Measurements from ENCODE around the gene CD1C. TPM values are rescaled to one million over a fixed set of nuclear protein-coding genes. Genes with fewer than 3 reads are reported as not detected.

Gene CD1C
- total and polyA plus RNA-seq, 2 donors (not counting 3 experiments of a cell fraction or from before 2014, with no cell fraction given), result not detected

DNA sequence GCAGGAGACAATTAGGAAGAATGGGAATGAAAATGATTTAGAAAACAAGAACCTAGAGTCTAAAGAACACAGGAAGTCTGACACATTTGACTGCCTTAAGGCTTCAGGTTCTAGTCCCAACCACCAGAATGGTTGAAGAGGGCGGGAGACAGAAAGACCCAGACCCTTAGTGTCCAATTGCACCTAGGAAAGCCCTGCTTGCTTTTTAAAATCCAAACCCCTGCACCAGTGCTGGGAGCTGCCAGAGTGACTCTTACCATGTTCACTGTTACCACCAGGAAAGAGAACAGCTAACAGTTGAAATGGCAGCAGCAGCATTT, 41.3 kb downstream of the CD1C start:
- FAIRE-seq, result no peak
- POLR2A ChIA-PET, result no interaction called here
- no TSS peak for BruUV-seq (replicated peaks)

DNA sequence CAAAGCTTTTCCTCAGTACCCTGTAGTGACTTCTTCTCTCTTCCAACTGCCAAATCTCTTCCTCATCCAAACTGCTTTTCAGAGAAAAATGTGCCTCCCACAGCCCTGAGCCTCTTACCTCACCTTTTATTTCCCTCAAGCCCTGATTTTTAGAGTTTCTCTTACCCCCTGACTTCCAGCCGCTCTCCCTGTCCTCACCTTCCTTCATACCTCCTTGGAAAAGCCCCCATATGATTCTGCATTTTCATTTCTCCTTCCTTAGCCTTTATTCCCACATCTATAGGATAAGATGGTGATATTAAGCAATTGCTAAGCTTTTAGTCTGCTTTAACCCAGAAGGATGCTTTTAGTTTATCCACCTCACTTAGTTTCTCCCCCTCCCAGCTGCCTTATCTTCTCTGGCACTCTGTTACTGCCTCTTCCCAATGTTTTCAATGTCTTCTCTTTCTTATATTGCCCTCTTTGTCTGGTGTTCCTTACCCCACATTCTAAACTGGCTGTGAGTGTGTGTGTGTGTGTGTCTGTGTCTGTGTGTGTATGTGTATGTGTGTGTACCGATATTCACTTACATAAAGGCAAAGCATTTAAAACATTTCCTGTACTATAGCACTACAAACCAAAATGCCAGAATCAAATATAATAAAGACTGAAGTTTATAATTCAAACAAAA, 41.9 kb downstream of the CD1C start, which contains the start of gene CD1B:
CD1B (minus strand) TSS at position 51 of the 670 bp plus-strand sequence. CDS start 108 bp downstream, outside the sequence.
- POLR2A ChIA-PET, result no interaction called here

More for the DNA sequence above, 41.3 kb downstream of the CD1C start:
- Histone ChIP-seq H3K4me3 (replicated peaks in 1 of 3; ENCODE audit: insufficient read depth in 1 of 3, low read depth in 1 of 3, low read length in 3 of 3) (no peak overlapping the region), H3K27me3 (ENCODE audit: control insufficient read depth in 2 of 2, insufficient read depth in 2 of 2, low read length in 2 of 2) (no peaks in the 10 kb centered on the region), H4K20me1 (replicated peaks; ENCODE audit: control insufficient read depth, extremely low read depth, insufficient read depth, low read length) (no peaks in the 10 kb centered on the region), H3K9me3 (replicated peaks; ENCODE audit: control insufficient read depth, insufficient read depth, low read length) (no peaks in the 10 kb centered on the region), H3K79me2 (ENCODE audit: control insufficient read depth, insufficient read depth, low read length) (no peaks in the 10 kb centered on the region), H2AFZ (ENCODE audit: low read depth, low read length) (no peak overlapping the region), H3K4me2 (ENCODE audit: insufficient read depth, low read length) (no peak overlapping the region), H3K27ac (ENCODE audit: insufficient read depth, low read depth, low read length) (no peak overlapping the region), H3K36me3 (ENCODE audit: control insufficient read depth in 2 of 2, extremely low read depth in 1 of 2, insufficient read depth in 2 of 2, low read length in 2 of 2) (no peaks in the 10 kb centered on the region), H3K9ac (replicated peaks; ENCODE audit: extremely low read depth, insufficient read depth, low read length) (no peak overlapping the region), H3K9me1 (replicated peaks; ENCODE audit: control insufficient read depth, extremely low read depth, insufficient read depth, low read length) (no peaks in the 10 kb centered on the region), H3K4me1 (ENCODE audit: control insufficient read depth, extremely low read depth, insufficient read depth, low read length) (no peaks in the 10 kb centered on the region)
- no peak for DNase-seq (ENCODE audit: low read depth, low spot score)
- TF ChIP-seq POLR2AphosphoS5 (IDR thresholded peaks at IDR 0.05; ENCODE audit: insufficient read depth, low read depth, low read length) (no peak), POLR2A (IDR thresholded peaks at IDR 0.05; ENCODE audit: low read depth, low read length) (no peak)
- CTCF ChIA-PET, result no interaction called here
- dilution Hi-C loops (cut with MboI; ENCODE audit: extremely low pct_ligation_motif_present, low sequenced_read_pairs), result no loop called here
- intact Hi-C loops (cut with micrococcal nuclease), result no loop called here

More for the DNA sequence above, 41.9 kb downstream of the CD1C start, which contains the start of gene CD1B:
- no peak within 1 kb of the TSS for H2AFZ ChIP-seq (ENCODE audit: low read depth, low read length)
- intact Hi-C loops (cut with micrococcal nuclease), result no loop called here
- no peaks in the 10 kb centered on the region for H3K79me2 ChIP-seq (ENCODE audit: control insufficient read depth, insufficient read depth, low read length)
- H3K9me3 ChIP-seq (replicated peaks; ENCODE audit: control insufficient read depth, insufficient read depth, low read length), result no peaks in the 10 kb centered on the region
- H3K9me1 ChIP-seq (replicated peaks; ENCODE audit: control insufficient read depth, extremely low read depth, insufficient read depth, low read length), result no peaks in the 10 kb centered on the region
- dilution Hi-C loops (cut with MboI; ENCODE audit: extremely low pct_ligation_motif_present, low sequenced_read_pairs), result no loop called here
- DNase-seq (ENCODE audit: low read depth, low spot score), result no peak
- no peak for FAIRE-seq
- CTCF ChIA-PET, result no interaction called here
- no peak for TF ChIP-seq JUN (IDR thresholded peaks at IDR 0.05; ENCODE audit: borderline replicate concordance, insufficient read depth, insufficient read length, low read depth)
- TF ChIP-seq, protein P1, sequence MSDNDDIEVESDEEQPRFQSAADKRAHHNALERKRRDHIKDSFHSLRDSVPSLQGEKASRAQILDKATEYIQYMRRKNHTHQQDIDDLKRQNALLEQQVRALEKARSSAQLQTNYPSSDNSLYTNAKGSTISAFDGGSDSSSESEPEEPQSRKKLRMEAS (IDR thresholded peaks at IDR 0.05; ENCODE audit: insufficient read depth, insufficient read length), result no peak
- TF ChIP-seq FOS (IDR thresholded peaks at IDR 0.05; ENCODE audit: borderline replicate concordance, insufficient read depth, low read length), result no peak
- no peak for TF ChIP-seq EZH2 (IDR thresholded peaks at IDR 0.05; ENCODE audit: borderline replicate concordance, low read depth, low read length, severe bottlenecking)
- TF ChIP-seq POLR2AphosphoS5 (IDR thresholded peaks at IDR 0.05; ENCODE audit: insufficient read depth, low read depth, low read length), result no peak
- TF ChIP-seq GATA2 (IDR thresholded peaks at IDR 0.05; ENCODE audit: insufficient read depth, insufficient read length, low read depth, low read length), result no peak
- TF ChIP-seq, protein P2, sequence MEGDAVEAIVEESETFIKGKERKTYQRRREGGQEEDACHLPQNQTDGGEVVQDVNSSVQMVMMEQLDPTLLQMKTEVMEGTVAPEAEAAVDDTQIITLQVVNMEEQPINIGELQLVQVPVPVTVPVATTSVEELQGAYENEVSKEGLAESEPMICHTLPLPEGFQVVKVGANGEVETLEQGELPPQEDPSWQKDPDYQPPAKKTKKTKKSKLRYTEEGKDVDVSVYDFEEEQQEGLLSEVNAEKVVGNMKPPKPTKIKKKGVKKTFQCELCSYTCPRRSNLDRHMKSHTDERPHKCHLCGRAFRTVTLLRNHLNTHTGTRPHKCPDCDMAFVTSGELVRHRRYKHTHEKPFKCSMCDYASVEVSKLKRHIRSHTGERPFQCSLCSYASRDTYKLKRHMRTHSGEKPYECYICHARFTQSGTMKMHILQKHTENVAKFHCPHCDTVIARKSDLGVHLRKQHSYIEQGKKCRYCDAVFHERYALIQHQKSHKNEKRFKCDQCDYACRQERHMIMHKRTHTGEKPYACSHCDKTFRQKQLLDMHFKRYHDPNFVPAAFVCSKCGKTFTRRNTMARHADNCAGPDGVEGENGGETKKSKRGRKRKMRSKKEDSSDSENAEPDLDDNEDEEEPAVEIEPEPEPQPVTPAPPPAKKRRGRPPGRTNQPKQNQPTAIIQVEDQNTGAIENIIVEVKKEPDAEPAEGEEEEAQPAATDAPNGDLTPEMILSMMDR (IDR thresholded peaks at IDR 0.05; ENCODE audit: extremely low read depth in 1 of 2, insufficient read depth in 1 of 2, low read depth in 1 of 2, low read length in 2 of 2), result no peak
- TF ChIP-seq MYC (IDR thresholded peaks at IDR 0.05; ENCODE audit: low read depth, low read length), result no peak
- no peak for TF ChIP-seq POLR2A (IDR thresholded peaks at IDR 0.05; ENCODE audit: low read depth, low read length)
- no peak within 1 kb of the TSS for H3K27ac ChIP-seq (ENCODE audit: insufficient read depth, low read depth, low read length)
- no peak within 1 kb of the TSS for H3K4me3 ChIP-seq (replicated peaks in 1 of 3; ENCODE audit: insufficient read depth in 1 of 3, low read depth in 1 of 3, low read length in 3 of 3)
- H4K20me1 ChIP-seq (replicated peaks; ENCODE audit: control insufficient read depth, extremely low read depth, insufficient read depth, low read length), result no peaks in the 10 kb centered on the region
- H3K4me1 ChIP-seq (ENCODE audit: control insufficient read depth, extremely low read depth, insufficient read depth, low read length), result no peaks in the 10 kb centered on the region
- no TSS peak for BruUV-seq (replicated peaks)
- no peaks in the 10 kb centered on the region for H3K36me3 ChIP-seq (ENCODE audit: control insufficient read depth in 2 of 2, extremely low read depth in 1 of 2, insufficient read depth in 2 of 2, low read length in 2 of 2)
- H3K9ac ChIP-seq (replicated peaks; ENCODE audit: extremely low read depth, insufficient read depth, low read length), result no peak within 1 kb of the TSS
- H3K4me2 ChIP-seq (ENCODE audit: insufficient read depth, low read length), result no peak within 1 kb of the TSS
- H3K27me3 ChIP-seq (ENCODE audit: control insufficient read depth in 2 of 2, insufficient read depth in 2 of 2, low read length in 2 of 2), result no peaks in the 10 kb centered on the region
